HepG2 (cell line): ENCODE data around the gene PRXL2B. TPM values are rescaled to one million over a fixed set of nuclear protein-coding genes. Genes with fewer than 3 reads are reported as not detected.
A peak's percentile ranks its signal among the peaks of the same experiment; 100 is the strongest.

Experiments
- BATF2 ChIP-seq: sonication (generic); formaldehyde crosslinking; IDR thresholded peaks from 2 replicates; pipeline ENCODE4 v1.8.0; 2022; ENCODE audit warnings: mild to moderate bottlenecking, missing genetic modification reagents, moderate library complexity
- BCLAF1 ChIP-seq: fragments of 450-650 bp; IDR thresholded peaks from 2 replicates; pipeline ENCODE4 v1.6.1; 2017; ENCODE audit warnings: mild to moderate bottlenecking
- IKZF1 ChIP-seq: fragments of 450-650 bp; IDR thresholded peaks from 2 replicates; pipeline ENCODE4 v1.7.1; 2016
- KLF12 ChIP-seq: sonication (generic); formaldehyde crosslinking; IDR thresholded peaks from 2 replicates; pipeline ENCODE4 v1.4.0; 2020; ENCODE audit warnings: missing genetic modification reagents, borderline replicate concordance
- MAF1 ChIP-seq: sonication (generic); formaldehyde crosslinking; IDR thresholded peaks from 2 replicates; pipeline ENCODE4 v1.5.0; 2020; ENCODE audit warnings: missing genetic modification reagents, borderline replicate concordance
- MTF2 ChIP-seq: sonication (generic); formaldehyde crosslinking; IDR thresholded peaks from 2 replicates; pipeline ENCODE4 v1.5.0; 2020; ENCODE audit warnings: missing genetic modification reagents, borderline replicate concordance
- NR2F6 ChIP-seq, 2 experiments: IDR thresholded peaks; 2 replicates each; pipeline ENCODE4 v1.6.1; 2016; ENCODE audit warnings: antibody characterized with exemption in 1 of 2, mild to moderate bottlenecking in 1 of 2
- RXRB ChIP-seq: IDR thresholded peaks from 2 replicates; pipeline ENCODE4 v1.6.1; 2016; ENCODE audit warnings: borderline replicate concordance, missing genetic modification reagents, missing compliant biosample characterization
- ZNF205 ChIP-seq: IDR thresholded peaks from 2 replicates; pipeline ENCODE4 v1.6.1; 2018; ENCODE audit warnings: missing biosample characterization, missing genetic modification reagents
- ZNF30 ChIP-seq: sonication (generic); formaldehyde crosslinking; IDR thresholded peaks from 2 replicates; pipeline ENCODE4 v1.5.0; 2020; ENCODE audit warnings: mild to moderate bottlenecking, missing genetic modification reagents
- ZNF326 ChIP-seq: sonication (generic); formaldehyde crosslinking; IDR thresholded peaks from 2 replicates; pipeline ENCODE4 v1.4.0; 2020; ENCODE audit warnings: missing genetic modification reagents, borderline replicate concordance
- ZNF414 ChIP-seq: sonication (generic); formaldehyde crosslinking; IDR thresholded peaks from 2 replicates; pipeline ENCODE4 v1.5.0; 2020; ENCODE audit warnings: missing genetic modification reagents
- ZNF670 ChIP-seq: sonication (generic); formaldehyde crosslinking; IDR thresholded peaks from 2 replicates; pipeline ENCODE4 v1.8.0; 2022; ENCODE audit warnings: mild to moderate bottlenecking, missing genetic modification reagents, borderline replicate concordance
- polyA plus RNA-seq, 8 experiments: library from polyadenylated mRNA; depleted of rRNA in 3 of 8; stranded (reverse) in 7 of 8; unstranded in 1 of 8; fragments of >200 nt; fragmentation: Illumina TruSeq in 4 of 8; extraction: Trizol in 4 of 8; gene quantifications; 2 replicates each; pipeline versions ENCODE4 v1.2.1 to v1.2.3, GENCODE V29; 2011 to 2016; ENCODE audit warnings: low read depth in 4 of 8, missing spikeins in 1 of 8, mixed read lengths in 1 of 8; ENCODE audit not compliant: insufficient read depth in 1 of 8
- total RNA-seq, 5 experiments: library from RNA; depleted of rRNA; stranded (reverse); fragments of >200 nt; fragmentation: Illumina TruSeq; extraction: Trizol; gene quantifications; 2 replicates each; pipeline ENCODE4 v1.2.3, GENCODE V29; 2016; ENCODE audit warnings: low read depth in 1 of 5
- TF ChIP-seq, protein P1 (sequence below): sonication (generic); formaldehyde crosslinking; IDR thresholded peaks from 2 replicates; pipeline ENCODE4 v1.4.0; 2020; ENCODE audit warnings: missing genetic modification reagents, mild to moderate bottlenecking, borderline replicate concordance
- TF ChIP-seq, protein P2 (sequence below): sonication (generic); formaldehyde crosslinking; IDR thresholded peaks from 2 replicates; pipeline ENCODE4 v1.5.0; 2020; ENCODE audit warnings: mild to moderate bottlenecking, missing genetic modification reagents, borderline replicate concordance

The PRXL2B gene
- total and polyA plus RNA-seq, 2 of the 13 experiments (the other 11 are each of a cell fraction or from before 2014, with no cell fraction given) = 16.8 to 22.1 TPM

DNA sequence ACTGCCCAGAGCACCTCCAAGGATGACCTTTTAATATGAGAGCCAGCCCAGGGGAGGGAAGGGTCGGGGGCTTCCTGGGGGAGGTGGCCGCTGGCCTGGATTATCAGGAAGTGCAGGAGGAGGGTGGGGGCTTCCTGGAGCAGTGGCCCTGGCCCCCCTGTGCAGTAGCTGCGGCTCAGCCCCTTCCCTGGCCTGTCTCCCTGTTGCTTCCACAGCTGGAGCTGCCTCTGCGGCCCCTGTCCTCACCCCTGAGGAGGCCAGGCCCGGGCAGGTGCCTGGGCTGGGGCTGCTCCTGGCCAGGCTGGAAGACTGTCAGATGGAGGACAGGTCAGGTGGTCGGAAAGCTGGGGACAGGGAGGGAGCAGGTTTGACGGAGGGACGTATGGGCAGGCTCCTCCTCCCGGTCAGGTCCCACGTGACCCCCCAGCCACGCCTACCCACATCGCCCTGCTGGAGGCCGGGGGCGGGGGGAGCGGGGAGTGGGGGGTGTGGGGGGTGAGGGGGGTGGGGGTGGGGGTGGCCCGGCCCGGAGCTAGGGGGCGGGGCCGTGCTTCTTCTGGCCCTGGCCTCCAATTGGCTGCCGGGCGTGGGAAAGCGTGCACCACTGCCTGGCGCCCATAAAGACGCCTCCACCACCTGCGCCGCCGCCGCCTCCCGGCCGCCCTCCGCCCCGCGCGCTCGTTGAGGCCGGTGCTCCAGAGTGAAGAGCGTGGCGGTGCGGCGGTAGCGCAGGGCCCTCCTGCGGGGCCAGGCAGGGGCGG, 40.6 kb upstream of the PRXL2B start (continued):
- TF ChIP-seq, protein P1, sequence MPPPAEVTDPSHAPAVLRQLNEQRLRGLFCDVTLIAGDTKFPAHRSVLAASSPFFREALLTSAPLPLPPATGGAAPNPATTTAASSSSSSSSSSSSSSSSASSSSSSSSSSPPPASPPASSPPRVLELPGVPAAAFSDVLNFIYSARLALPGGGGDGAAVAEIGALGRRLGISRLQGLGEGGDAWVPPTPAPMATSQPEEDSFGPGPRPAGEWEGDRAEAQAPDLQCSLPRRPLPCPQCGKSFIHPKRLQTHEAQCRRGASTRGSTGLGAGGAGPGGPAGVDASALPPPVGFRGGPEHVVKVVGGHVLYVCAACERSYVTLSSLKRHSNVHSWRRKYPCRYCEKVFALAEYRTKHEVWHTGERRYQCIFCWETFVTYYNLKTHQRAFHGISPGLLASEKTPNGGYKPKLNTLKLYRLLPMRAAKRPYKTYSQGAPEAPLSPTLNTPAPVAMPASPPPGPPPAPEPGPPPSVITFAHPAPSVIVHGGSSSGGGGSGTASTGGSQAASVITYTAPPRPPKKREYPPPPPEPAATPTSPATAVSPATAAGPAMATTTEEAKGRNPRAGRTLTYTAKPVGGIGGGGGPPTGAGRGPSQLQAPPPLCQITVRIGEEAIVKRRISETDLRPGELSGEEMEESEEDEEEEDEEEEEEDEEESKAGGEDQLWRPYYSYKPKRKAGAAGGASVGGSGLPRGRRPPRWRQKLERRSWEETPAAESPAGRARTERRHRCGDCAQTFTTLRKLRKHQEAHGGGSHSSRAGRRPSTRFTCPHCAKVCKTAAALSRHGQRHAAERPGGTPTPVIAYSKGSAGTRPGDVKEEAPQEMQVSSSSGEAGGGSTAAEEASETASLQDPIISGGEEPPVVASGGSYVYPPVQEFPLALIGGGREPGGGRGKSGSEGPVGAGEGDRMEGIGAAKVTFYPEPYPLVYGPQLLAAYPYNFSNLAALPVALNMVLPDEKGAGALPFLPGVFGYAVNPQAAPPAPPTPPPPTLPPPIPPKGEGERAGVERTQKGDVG (CRISPR knock-in tag) = no peak
- TF ChIP-seq BCLAF1 (no peak), MTF2 (CRISPR knock-in tag) (no peak; the same call in 1 of the 2 replicates), ZNF30 (no peak), KLF12 (CRISPR knock-in tag) (no peak), NR2F6 (IDR thresholded peaks at IDR 0.05) (no peak), NR2F6 (CRISPR knock-in tag; IDR thresholded peaks at IDR 0.05) (no peak), MAF1 (no peak), IKZF1 (no peak), ZNF414 (CRISPR knock-in tag) (no peak), ZNF670 (no peak), BATF2 (CRISPR knock-in tag) (peak; percentile 57; the same call in 1 of the 2 replicates), ZNF205 (CRISPR knock-in tag) (peak; percentile 40; the same call in 1 of the 2 replicates), ZNF326 (CRISPR knock-in tag) (no peak), RXRB (no peak)
- TF ChIP-seq, protein P2, sequence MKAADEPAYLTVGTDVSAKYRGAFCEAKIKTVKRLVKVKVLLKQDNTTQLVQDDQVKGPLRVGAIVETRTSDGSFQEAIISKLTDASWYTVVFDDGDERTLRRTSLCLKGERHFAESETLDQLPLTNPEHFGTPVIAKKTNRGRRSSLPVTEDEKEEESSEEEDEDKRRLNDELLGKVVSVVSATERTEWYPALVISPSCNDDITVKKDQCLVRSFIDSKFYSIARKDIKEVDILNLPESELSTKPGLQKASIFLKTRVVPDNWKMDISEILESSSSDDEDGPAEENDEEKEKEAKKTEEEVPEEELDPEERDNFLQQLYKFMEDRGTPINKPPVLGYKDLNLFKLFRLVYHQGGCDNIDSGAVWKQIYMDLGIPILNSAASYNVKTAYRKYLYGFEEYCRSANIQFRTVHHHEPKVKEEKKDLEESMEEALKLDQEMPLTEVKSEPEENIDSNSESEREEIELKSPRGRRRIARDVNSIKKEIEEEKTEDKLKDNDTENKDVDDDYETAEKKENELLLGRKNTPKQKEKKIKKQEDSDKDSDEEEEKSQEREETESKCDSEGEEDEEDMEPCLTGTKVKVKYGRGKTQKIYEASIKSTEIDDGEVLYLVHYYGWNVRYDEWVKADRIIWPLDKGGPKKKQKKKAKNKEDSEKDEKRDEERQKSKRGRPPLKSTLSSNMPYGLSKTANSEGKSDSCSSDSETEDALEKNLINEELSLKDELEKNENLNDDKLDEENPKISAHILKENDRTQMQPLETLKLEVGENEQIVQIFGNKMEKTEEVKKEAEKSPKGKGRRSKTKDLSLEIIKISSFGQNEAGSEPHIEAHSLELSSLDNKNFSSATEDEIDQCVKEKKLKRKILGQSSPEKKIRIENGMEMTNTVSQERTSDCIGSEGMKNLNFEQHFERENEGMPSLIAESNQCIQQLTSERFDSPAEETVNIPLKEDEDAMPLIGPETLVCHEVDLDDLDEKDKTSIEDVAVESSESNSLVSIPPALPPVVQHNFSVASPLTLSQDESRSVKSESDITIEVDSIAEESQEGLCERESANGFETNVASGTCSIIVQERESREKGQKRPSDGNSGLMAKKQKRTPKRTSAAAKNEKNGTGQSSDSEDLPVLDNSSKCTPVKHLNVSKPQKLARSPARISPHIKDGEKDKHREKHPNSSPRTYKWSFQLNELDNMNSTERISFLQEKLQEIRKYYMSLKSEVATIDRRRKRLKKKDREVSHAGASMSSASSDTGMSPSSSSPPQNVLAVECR (CRISPR knock-in tag) = peak; percentile 72; the same call in 1 of the 2 replicates
